GM18861 (cell line): ENCODE data around the gene MACIR.

Experiments used
- ATAC-seq: cut with Tn5 transposase; IDR thresholded peaks from one replicate; pipeline ENCODE4 v1.9.1; 2021; ENCODE audit not compliant: unreplicated experiment

Gene MACIR

DNA sequence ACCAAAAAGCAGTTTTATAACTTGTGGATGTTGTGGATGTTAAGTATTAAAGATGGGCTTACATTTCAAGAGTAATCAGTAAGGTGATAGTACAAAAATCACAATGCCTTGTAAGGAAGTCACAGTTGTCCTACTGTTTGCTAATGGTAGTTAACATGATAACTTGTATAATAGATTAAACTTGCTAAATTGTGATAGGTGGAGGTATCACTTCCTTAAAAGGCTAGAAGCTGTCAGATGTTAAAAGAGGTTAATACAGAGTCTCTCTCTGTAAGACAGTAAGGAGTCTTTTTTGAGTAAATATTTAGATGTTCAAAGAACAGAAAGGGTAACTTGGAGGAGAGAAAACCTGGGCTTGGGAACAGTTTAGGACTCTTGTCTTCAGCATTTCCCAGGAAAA lies 14.2 kb upstream of the MACIR start:
- no peak for ATAC-seq

DNA sequence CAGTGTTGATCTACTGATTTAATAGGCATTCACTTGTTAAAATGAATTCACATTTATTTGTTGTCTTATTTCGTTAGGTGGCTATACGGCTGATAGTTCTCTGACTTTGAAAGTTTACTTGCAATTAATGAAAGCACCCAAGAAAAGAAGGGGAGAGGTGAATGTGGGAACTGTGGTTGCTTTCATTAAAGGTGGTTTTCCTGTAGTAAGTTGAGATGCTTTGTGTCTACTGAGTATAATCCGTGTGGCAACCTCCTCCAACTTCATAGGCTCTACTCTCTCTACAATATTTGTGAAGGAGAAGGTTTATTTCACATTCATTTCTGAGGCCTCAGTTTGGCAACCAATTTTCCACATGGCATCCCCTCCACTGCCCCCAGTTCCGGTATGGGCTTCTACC lies 12.8 kb upstream of the MACIR start:
- ATAC-seq = no peak

GRCh38 chr5:103247118-103247517 lies 11.4 kb upstream of the MACIR start:
- no peak for ATAC-seq

DNA sequence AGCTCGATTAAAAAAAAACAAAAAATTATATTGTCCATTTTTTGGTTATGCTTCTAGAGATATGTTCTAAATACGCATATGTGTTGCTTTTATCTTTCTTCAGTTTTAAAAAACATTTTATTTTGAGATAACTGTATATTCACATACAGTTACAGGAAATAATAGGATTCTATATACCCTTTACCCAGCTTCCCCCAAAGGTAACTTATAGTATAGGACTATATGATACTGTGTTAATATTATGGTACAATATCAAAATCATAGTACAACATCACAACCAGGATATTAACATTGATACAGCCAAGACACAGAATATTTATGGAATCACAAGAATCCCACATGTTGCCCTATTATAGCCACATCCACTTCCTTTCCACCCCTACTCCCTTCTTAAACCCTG lies 9.5 kb upstream of the MACIR start:
- no peak for ATAC-seq

GRCh38 chr5:103254921-103255320 lies 3.6 kb upstream of the MACIR start:
- no peak for ATAC-seq

GRCh38 chr5:103255691-103256090 lies 2.9 kb upstream of the MACIR start:
- ATAC-seq = no peak

- no peak for ATAC-seq
These were observed 2.4 kb upstream of the MACIR start for GRCh38 chr5:103256178-103256577.

- ATAC-seq = peak; percentile 23
These were observed 568 bp downstream of the MACIR start for GRCh38 chr5:103258957-103259704.

DNA sequence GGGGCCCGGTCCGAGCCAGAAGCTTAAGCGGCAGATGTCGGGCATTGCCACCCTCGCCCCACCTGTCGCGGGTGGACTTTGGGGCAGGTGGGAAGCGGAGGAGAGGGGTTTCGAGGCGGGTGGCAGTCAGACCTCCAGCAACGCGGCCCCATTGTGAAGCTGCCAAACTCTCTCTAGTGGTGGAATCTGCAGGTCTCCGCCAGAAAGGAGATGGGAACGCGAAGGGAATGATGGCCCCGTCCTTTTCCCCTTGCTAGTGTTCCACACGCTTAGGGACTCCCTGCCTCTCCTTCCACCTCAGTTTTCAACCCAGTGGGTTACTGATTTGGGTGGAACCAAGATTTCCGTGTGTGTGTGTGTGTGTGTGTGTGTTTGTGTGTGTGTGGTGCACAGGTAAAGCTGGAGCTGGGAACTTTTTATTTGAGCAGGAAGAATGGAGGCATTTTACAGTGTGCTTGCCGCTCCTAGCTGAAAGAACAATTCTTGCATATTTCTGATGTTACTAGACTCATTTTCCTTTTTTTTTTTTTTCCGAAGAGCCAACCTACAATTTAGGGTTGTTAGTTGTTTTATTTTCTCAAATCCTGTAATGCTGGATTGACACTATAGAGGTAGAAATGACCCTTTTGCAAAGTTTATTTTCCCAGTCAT lies 1.3 kb downstream of the MACIR start:
- ATAC-seq = no peak

- ATAC-seq = peak; percentile 55
These were observed 2.4 kb downstream of the MACIR start for GRCh38 chr5:103260951-103261350.

GRCh38 chr5:103262422-103262871 lies 3.9 kb downstream of the MACIR start:
- no peak for ATAC-seq

DNA sequence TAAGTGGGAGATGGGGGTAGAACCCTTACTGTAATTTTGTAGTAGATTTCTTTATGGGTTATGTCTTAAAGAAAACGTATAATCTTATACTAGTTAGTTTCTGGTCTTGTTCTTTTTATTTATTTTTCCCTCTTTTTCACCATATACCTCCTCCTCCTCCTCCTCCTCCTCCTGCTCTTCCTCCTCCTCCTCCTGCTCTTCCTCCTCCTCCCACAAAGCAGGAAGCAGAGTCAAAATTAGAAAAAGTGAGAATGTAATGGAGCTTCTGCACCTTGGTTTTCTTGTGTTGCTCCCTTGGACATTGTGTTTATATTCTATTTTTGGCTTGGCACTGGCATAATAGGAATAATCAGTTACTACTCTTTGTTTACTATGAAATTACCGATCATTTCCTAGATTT lies 4.5 kb downstream of the MACIR start:
- no peak for ATAC-seq

DNA sequence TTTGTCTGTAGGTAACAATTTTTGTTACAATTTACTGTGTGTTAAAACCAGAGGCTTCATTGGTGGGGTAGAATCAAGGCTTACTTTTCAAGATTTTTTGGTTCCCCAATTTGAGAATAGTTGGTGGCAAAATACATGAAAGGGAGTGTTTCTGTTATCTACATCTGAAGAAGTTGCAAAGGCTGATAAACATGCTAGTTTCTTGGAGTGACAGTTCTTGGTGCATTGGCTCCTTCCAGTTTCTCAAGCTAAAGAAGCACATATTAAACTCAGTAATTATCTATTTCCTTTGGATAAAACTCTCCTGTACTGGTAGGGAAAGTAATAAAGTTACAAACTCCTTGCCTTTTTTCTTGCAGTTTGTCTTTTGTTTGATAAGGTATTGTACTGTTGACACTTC lies 5.9 kb downstream of the MACIR start:
- ATAC-seq = no peak

DNA sequence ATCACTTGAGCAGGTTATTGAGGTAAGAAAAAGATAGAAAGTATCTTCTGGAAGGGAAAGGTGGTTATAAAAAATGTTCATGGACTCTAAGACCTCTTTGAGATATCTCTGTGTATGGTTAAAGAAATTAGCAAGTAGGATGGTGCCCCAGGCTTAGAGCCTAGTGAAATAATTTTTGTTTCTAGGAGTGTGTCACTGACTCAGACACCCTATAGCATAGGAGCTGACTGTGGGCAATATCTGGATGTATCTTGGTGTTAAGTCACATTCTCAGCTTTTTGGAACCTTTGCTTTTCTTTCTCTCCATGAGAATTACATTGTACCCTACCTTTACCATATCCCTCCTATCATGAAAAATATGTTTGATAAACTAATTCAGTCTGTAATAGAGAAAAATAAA lies 12.0 kb downstream of the MACIR start:
- no peak for ATAC-seq

DNA sequence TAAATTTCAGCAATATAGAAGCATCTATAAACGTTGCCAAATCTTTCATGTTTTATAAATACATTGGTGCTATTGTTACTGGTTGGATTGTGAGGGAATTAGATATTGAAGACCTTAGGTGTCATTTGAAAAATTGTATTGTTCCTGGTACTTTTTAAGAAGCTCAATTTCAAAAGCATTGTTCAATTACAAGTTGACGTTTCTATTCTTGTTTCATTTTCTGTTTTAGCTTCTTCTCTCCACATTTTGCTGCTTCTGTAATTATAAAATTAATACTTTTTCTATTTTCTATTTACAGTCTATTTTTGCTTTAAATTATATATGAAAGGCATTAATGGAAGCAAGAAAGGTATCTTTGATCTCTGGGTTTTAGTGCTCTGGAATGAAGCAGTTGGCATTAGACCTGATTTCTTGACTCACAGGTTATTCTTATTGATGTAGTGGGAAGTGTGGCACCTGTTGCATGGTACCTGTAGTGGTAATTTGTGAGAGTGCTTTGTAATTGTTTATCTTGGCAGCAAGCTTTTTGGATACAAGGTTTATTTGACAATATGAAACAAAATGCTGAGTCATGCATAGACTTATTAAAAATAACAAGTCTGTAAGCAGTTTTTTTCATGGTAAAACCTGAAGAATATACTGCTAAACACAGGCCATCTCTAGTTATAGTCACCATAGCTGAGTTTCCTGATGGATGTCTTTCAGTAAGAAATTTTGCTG lies 13.2 kb downstream of the MACIR start:
- no peak for ATAC-seq

GRCh38 chr5:103272377-103272776 lies 13.8 kb downstream of the MACIR start:
- no peak for ATAC-seq

- no peak for ATAC-seq
These were observed 15.4 kb downstream of the MACIR start for GRCh38 chr5:103273952-103274351.

- no peak for ATAC-seq
These were observed 17.3 kb downstream of the MACIR start for GRCh38 chr5:103275851-103276250.

DNA sequence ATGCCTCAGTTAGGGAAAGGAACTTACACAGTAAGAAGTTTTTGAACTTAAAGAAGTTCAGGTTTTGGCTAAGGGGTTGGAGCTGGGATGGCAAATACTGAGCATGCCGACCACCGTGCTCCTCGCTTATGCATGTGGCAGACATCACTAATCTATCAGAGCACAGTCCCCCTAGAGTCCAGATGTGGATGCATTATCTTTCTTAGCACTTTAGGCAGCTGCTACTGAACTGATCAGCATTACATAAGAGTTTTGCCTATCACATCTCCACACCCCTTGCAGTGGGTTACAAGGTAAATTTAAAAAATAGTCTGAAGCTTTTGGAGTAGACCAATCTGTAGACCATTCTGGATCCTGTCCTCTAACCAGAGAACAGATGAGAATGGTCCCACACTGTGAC lies 22.4 kb downstream of the MACIR start:
- ATAC-seq = no peak

DNA sequence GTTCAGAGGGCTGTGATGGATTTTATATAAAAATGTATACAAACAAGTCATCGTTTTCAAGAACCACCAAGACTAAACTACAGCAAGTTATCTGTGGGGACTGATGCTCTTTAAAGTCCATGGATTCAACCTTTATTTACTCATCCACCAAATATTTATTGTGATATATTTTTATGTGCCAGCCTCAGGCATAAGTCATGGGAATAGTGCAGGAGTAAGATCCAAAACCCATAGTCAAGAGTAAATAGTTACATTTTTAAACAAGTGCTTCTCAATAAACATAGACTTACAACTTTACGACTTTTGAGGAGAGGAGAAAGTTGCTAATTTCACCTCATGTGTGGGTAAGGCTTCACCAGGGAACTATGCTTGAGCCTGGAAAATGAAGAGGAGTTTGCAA lies 24.6 kb downstream of the MACIR start:
- ATAC-seq = no peak

GRCh38 chr5:103283869-103284268 lies 25.3 kb downstream of the MACIR start:
- no peak for ATAC-seq

DNA sequence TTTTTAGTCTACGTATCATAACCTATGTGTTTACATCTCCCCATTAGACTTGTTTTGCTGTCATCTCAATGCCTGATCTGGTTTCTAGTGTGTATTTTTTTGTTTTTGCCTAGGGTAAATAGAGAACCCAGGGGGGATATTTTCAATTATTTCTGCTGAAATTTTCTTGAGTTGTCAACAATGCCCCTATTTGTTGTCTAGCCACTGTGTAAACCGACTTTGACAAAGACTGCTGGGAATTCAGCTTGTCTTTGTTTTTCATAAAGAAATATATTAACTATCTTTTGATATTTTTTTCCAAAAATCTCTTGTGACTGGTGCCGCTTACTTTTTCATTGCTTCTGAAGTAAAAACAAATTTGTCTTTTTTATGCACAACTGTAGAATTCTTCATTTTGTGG lies 28.1 kb downstream of the MACIR start:
- no peak for ATAC-seq
